Thoracic aorta (tissue), 2 donors: ENCODE data around the gene KPNB1. TPM values are rescaled to one million over a fixed set of nuclear protein-coding genes. Genes with fewer than 3 reads are reported as not detected.
A peak's percentile ranks its signal among the peaks of the same experiment; 100 is the strongest.

Experiments
- ATAC-seq: fragments of 150-250 bp; one replicate; pipeline ENCODE4 v1.8.0; 2017; ENCODE audit warnings: low read depth; ENCODE audit not compliant: insufficient number of reproducible peaks, low FRiP score
- DNase-seq: peaks from one replicate; pipeline ENCODE4 v3.0.0-alpha.2; 2020; ENCODE audit warnings: low spot score
- H3K27ac ChIP-seq, 2 donors: fragments of 200-600 bp; sonication (generic); 1 replicate in 1 of 2; 2 replicates in 1 of 2; pipeline ENCODE4 v1.5.1; 2016; ENCODE audit warnings: mild to moderate bottlenecking in 2 of 2, moderate library complexity in 2 of 2
- H3K27me3 ChIP-seq: fragments of 200-600 bp; sonication (generic); replicated peaks from 2 replicates; pipeline ENCODE4 v1.6.0; 2016; ENCODE audit warnings: mild to moderate bottlenecking; ENCODE audit not compliant: insufficient read depth
- H3K36me3 ChIP-seq: fragments of 200-600 bp; sonication (generic); one replicate; pipeline ENCODE4 v1.5.1; 2016
- H3K4me1 ChIP-seq, 2 donors: fragments of 200-600 bp; sonication (generic); 1 replicate in 1 of 2; 2 replicates in 1 of 2; pipeline versions ENCODE4 v1.5.1 to v1.6.0; 2016; ENCODE audit warnings: low read depth in 2 of 2, mild to moderate bottlenecking in 1 of 2; ENCODE audit not compliant: control insufficient read depth in 1 of 2
- H3K4me3 ChIP-seq: fragments of 200-600 bp; sonication (generic); 2 replicates; pipeline ENCODE4 v1.5.1; 2016; ENCODE audit warnings: mild to moderate bottlenecking
- H3K9me3 ChIP-seq: fragments of 200-600 bp; sonication (generic); 2 replicates; pipeline ENCODE4 v1.5.1; 2016
- CTCF ChIP-seq: fragments of 200-600 bp; sonication (generic); IDR thresholded peaks from one replicate; pipeline ENCODE4 v1.5.1; 2019; ENCODE audit warnings: antibody characterized with exemption
- total RNA-seq, 2 donors: library from RNA; depleted of rRNA; stranded (reverse); fragments of >200 nt; gene quantifications; one replicate each; pipeline versions ENCODE4 v1.1.0 to v1.2.3, GENCODE V29; 2016

KPNB1 gene
- total RNA-seq, 2 donors from 2014 or later, result 199 to 223 TPM

GRCh38 chr17:47697906-47698711, 48.4 kb downstream of the KPNB1 start:
- no peak for TF ChIP-seq CTCF
- Histone ChIP-seq H3K27ac (no peak overlapping the region), H3K27me3 (no peaks in the 10 kb centered on the region), H3K4me3 (no peak overlapping the region), H3K4me1 (peaks cover 12 to 17% of the 10 kb centered on the region in 2 donors), H3K9me3 (no peaks in the 10 kb centered on the region), H3K36me3 (peaks cover 5% of the 10 kb centered on the region)
- ATAC-seq (no peak), DNase-seq (no peak)

GRCh38 chr17:47698749-47699535, 49.2 kb downstream of the KPNB1 start:
- Histone ChIP-seq H3K4me1 (peaks cover 10 to 12% of the 10 kb centered on the region in 2 donors), H3K9me3 (no peaks in the 10 kb centered on the region), H3K27ac (no peak overlapping the region), H3K4me3 (no peak overlapping the region), H3K27me3 (no peaks in the 10 kb centered on the region), H3K36me3 (peaks cover 5% of the 10 kb centered on the region)
- ATAC-seq (no peak), DNase-seq (no peak)
- TF ChIP-seq CTCF, result peak; percentile 95

- Histone ChIP-seq H3K27me3 (no peaks in the 10 kb centered on the region), H3K36me3 (peaks cover 5% of the 10 kb centered on the region), H3K4me3 (no peak overlapping the region), H3K4me1 (peaks cover 10 to 12% of the 10 kb centered on the region in 2 donors), H3K27ac (no peak overlapping the region), H3K9me3 (no peaks in the 10 kb centered on the region)
- no peak for TF ChIP-seq CTCF
- DNase-seq (no peak), ATAC-seq (no peak)
Observed at GRCh38 chr17:47699536-47699840, 49.8 kb downstream of the KPNB1 start.

GRCh38 chr17:47700471-47701449, 51.0 kb downstream of the KPNB1 start:
- no peak for TF ChIP-seq CTCF
- DNase-seq (no peak), ATAC-seq (no peak)
- no peaks in the 10 kb centered on the region for H3K9me3 ChIP-seq
- H3K4me1 ChIP-seq, result peaks cover 2 to 4% of the 10 kb centered on the region in 2 donors
- H3K27ac ChIP-seq, result no peak overlapping the region
- no peaks in the 10 kb centered on the region for H3K27me3 ChIP-seq
- peaks cover 5% of the 10 kb centered on the region for H3K36me3 ChIP-seq
- no peak overlapping the region for H3K4me3 ChIP-seq
